NCI-H1417 treated with DMSO at 0.1 percent for 48 hours (cell line): ENCODE measurements around the gene OSBPL2.

Source experiments
- DNase-seq: peaks from one replicate; lab custom pipeline; 2025; lab: John Stamatoyannopoulos, UW

Gene OSBPL2

DNA sequence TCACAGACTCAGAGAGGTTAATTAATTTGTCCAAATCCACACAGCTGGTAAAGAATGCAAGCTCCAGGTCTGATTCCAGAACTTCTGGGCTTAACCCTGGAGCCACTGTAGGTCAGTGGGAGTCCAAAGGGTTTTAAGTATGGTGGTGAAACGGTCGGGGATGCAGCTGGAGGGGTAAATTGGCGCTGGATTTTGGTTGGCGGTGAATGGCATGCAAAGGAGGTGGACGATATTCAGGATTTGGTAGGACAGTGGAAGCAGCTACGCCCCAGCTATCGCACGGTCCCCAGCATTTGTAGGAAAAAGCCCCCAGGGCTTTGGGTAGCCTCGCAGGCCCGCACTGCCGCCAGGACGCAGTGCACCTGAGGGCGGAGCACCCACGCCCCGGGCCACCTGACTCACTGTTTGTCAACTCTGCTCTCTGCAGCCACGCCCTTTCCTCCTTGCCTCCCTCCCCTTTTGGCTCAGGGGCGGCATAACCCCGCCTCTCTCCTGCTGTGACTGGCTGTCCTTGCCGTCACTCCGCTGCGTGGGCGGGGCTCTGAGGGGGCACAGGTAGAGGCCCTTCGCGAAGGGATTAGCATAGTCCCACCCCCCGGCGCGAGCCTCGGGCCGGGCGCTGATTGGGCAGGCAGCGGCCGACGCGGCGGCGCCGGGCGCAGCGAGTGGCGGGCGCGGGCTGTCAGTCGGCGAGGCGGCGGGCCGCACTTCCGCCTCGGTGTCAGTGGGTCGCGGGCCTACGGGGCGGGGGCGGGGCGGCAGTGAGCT is at the start of gene OSBPL2:
Gene OSBPL2, plus strand, starts transcription at position 721 of the 768 bp plus-strand sequence. CDS start 17,664 bp downstream, outside the sequence.
- DNase-seq, result peak; percentile 96

DNA sequence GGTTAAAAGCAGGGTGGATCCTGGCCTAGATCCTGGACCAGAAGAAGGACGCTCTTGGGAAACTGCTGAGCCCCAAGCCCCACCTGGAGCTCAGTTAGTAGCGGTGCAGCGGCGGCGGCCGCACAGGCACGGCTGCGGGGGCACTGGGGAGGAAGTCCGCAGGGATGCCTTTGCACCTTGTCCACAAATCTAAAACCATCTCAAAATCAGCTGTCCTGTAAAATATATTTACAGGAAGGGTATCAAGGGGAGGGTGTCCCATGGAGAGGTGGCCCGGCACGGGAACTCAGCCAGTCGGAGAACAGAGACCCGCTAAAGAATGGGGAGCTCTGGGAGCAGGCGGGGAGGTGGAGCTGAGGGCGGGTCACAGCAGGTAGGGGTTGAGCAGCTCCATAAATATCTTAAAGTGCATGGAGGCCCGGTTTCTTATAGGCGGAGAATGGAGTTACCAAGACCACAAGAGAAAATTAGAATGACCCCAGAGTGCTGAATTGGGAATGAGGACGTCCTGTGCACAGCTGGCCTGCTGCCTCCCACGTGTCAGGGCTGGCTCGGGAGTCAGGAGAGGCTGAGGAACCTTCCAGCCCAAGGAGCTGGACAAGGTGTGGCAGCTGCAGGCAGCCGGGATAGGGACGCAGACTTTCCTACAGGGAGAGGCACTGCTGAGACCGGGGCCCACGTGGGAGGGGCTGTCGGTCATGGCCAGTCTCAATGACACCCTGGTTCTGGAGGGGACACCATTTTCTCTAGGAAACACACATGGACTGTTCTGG is 47.5 kb upstream of the OSBPL2 start:
- DNase-seq, result no peak

DNA sequence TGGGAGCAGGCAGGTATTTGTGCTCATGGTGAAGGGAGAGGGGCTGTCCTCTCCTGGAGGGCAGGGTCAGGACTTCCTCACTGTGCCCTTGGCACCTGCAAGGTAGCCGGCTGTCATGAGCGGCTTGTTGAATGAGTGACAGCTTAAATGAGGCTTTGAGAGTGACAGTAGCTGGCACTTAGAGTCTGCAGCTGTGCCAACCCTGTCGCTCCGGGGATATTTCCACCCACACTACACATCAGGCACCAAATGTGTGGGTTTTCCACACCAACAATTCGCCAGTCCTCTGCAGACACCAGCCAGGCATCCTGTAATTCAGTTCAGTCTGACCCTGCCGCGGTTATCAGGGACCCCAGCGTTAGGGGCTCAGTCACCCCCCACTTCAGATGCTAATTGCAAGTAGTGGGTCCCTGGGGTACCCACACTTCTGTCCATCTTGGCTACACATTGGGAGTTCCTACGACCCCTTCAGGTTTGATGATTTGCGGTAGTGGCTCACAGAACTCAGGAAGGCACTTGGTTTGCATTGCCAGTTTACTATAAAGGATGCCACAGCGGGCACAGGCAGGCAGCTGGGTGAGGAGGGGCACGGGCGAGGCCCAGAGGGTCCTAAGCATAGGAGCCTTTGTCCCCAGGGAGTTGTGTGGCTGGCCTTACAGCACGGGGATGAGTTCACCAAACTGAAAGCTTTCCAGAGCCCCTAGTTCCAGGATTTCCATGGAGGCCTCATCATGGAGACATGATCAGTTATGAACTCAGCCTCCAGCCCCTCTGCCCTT is 46.4 kb upstream of the OSBPL2 start:
- no peak for DNase-seq

DNA sequence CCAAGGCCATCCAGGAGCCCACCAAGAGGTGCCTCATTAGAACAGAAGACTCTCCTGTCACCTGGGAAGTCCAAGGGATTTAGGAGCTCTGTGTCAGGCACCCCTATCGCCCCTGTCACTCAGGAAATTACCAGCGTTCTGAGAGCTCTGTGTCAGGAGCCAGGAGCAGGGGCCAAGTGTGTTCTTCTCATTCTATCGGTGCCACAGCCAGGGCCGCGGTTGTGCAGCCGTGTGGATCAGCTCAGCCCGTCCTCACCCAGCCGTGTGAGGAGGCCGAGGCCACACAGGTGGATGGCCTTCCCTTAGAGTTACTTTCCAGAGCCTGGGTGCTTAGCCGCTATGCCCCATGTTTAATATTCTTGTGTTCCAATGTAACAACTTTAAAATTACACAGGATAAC is 45.7 kb upstream of the OSBPL2 start:
- no peak for DNase-seq

DNA sequence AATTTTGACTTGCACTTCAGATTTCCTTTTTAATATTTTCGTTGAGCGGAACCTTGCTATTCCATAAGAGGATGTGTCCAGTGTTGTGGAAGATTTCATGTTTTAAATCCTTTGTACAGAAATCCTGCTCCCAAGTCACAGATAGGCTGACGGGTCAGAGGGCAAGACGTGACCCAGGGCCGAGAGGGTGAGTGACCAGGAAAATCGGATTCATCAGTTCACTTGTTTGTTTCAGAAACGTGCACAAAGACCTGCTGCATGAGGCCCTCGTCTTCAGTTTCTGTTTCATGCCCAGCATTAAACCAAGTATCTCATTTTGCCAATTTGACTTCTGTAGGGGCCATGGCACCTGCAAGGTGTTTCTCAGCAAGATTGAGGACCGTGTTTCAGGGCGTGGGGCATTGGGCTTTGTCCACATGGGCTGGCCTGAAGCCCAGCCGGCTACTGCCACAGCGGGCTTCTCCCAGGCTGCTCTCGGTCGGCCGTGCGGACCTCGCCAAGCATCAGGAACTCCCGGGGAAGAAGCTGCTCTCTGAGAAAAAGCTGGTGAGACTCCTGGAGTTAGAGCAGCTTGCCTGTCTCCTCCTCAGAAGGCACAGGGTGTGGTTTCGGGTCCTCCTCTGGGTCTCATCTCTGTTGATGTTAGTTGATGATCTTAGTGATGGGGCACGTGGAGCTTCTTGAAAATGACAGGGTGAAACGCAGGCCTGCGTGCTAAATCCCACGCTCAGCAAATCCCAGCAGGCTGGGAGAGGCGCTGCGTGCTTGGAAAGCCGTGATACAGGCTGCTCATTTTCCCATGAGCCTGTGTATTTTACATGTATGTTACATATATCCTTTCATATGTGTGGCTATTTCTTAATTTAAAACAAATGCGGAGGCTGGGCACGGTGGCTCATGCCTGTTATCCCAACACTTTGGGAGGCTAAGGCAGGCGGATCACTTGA is 45.0 kb upstream of the OSBPL2 start:
- no peak for DNase-seq

DNA sequence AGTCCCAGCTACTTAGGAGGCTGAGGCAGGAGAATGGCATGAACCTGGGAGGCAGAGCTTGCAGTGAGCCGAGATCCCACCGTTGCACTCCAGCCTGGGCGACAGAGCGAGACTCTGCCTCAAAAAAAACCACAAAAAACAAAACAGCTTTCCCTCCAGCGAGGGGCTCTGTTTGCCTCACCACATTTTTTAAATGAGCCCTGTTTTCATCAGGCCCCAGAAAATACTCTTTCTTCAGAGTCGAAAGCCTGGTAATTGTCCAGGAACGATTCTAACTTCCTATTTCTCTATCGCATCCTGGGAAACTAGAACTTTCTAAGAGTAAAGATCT is 43.3 kb upstream of the OSBPL2 start:
- no peak for DNase-seq

DNA sequence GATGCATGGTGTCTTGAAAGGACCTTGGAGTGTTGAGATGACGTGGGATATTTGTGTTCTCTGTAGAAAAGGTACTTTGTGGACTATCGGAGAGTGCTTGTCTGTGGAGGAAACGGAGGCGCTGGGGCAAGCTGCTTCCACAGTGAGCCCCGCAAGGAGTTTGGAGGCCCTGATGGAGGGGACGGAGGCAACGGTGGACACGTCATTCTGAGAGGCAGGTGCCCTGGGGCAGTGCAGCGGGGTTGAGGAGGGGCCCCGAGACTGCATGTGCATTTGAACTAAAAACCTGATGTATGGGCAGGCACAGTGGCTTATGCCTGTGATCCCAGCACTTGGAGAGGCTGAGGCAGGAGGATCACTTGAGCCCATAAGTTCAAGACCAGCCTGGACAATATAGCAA is 42.6 kb upstream of the OSBPL2 start:
- no peak for DNase-seq

DNA sequence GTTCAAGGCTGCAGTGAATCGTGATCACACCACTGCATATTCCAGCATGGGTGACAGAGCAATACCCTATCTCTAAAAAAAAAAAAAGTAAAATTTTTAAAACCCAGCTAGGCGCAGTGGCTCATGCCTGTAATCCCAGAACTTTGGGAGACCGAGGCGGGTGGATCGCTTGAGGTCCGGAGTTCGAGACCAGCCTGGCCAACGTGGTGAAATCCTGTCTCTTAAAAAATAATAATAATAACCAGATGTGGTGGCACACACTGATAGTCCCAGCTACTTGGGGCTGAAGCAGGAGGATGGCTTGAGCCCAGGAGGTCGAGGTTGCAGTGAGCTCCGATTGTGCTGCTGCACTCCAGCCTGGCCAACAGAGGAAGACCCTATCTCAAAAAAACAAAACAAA is 42.0 kb upstream of the OSBPL2 start:
- no peak for DNase-seq

DNA sequence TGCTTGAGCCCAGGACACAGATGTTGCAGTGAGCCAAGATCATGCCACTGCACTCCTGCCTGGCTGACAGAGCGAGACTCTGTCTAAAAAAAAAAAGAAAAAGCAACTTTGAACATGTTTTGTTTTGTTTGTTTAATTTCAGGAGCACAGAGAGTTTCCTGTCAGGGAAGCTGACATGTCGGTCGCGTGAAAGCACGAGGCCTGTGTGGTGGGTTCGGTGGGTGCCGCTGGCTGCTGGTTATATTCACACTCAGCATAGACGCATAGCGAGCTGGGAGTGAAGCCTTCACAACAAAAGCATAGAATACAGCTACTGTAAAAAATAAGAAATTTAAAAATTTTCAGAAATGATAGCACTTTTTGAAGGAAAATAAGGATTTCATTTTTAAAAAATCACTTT is 41.0 kb upstream of the OSBPL2 start:
- no peak for DNase-seq

DNA sequence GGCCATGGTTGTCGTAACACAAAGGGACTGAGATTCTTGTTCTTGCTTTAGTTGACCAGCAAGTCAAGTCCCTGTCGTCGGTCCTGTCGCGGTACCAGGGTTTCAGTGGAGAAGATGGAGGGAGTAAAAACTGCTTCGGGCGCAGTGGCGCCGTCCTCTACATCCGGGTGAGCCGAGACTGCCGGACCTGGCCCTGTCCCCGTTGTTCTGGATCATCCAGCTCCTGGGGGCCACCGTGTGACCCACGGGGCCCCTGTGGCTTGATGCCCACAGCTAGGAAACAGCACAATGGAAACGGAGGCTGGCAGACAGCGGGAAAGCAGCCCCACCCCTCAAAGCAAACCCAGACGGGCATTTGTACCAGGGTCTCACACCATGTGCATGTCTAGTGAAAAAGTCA is 40.5 kb upstream of the OSBPL2 start:
- DNase-seq, result no peak

DNA sequence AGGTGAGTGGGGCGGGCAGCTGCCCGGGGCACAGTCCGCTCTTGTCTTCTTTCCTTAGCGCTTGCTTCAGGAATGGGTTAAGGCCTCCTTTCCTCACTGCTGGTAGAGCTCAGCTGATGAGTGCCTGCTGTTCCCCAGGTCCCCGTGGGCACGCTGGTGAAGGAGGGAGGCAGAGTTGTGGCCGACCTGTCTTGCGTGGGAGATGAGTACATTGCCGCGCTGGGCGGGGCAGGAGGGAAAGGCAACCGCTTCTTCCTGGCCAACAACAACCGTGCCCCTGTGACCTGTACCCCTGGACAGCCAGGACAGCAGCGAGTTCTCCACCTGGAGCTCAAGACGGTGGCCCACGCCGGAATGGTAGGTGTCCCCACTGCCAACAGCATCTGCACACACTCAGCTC is 39.8 kb upstream of the OSBPL2 start:
- no peak for DNase-seq

DNA sequence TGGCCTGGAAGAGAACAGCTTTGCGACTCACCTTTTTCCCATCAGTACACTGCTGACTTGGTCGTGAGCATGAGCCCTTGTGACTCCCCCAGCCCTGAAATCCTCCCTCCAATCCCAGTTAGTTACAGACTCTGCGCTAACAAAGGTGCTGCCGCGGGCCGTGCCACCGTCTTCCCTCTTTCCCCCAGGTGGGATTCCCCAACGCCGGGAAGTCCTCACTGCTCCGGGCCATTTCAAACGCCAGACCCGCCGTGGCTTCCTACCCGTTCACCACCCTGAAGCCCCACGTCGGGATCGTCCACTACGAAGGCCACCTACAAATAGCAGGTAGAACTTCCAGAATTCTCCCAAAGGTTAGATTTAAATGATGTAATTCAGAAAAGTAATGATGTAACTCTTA is 39.4 kb upstream of the OSBPL2 start:
- no peak for DNase-seq

DNA sequence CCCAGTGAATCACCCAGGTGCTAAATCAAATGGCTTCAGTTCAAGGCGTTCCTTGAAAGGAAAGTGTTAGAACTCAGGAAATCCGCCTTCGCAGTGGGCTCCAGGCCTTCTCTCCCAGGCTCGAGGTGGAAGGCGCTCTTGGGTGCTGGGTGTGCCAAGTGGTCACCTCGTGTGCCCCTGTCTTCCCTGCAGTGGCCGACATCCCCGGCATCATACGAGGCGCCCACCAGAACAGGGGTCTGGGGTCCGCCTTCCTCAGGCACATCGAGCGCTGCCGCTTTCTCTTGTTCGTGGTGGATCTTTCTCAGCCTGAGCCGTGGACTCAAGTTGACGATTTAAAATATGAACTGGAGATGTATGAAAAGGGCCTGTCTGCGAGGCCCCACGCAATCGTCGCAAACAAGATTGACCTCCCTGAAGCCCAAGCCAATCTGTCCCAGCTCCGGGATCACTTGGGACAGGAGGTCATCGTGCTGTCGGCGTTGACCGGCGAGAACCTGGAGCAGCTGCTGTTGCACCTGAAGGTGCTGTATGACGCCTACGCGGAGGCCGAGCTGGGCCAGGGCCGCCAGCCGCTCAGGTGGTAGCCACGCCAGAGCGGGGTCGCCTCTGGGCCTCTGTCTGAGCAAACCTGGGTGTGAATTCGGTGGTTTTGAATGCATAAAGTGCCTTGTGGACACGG is 37.7 kb upstream of the OSBPL2 start:
- no peak for DNase-seq

DNA sequence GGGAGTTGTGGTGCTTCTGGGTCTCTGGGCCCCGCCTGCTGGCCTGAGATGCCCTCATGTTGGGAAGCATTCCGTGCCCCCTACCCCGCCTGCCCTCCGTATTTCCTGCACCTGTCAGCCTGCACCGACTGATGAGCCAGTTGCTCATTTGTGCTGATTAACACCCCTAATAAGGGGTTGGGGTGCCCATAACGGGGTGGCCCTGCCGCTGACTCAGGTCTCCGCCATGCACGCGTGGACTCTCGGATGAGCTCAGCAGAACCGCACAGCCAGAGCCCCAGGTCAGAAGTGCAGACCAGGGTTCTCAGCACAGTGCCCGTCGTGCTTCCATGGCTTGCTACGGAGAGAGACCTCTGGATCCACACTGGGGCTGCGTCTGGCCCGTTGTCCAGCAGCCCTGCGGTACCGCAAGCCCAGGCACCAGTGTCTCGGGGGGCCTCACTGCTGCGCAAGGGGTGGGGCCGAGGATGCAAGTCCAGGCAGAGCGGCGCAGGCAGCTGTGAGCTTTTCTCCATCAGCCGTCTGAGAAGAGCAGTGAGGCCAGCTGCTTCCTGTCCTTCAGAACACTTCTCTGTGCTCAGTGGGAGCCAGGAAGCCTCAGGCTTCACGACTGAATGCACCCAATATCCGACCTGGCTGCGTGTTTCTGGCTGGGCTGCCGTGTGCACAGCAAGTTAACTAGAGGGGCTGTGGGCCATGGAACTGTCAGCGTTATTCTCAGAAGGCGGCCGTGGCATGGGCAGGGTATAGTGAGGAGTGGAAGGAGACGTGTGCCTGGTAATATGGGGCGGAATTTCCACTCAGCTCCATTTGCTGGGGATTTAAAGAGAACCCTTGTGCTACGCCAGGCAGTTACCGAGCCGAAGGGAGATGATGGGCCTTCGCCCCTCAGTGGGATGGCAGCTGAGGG is 36.9 kb upstream of the OSBPL2 start:
- no peak for DNase-seq

DNA sequence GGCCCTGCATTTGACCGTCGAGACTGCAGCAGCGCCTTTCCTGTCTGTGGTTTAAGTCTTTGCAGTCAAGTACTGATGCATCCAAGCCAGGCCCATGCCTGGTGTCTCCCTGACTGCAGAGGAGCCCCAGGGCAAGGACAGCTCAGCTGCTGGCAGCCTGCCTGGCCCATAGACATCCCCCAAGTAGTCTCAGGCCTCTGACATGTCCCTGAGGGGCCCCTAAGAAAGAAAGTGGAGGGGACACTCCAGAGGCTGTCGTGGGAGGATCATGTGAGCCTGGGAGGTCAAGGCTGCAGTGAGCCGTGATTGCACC is 36.3 kb upstream of the OSBPL2 start:
- no peak for DNase-seq

DNA sequence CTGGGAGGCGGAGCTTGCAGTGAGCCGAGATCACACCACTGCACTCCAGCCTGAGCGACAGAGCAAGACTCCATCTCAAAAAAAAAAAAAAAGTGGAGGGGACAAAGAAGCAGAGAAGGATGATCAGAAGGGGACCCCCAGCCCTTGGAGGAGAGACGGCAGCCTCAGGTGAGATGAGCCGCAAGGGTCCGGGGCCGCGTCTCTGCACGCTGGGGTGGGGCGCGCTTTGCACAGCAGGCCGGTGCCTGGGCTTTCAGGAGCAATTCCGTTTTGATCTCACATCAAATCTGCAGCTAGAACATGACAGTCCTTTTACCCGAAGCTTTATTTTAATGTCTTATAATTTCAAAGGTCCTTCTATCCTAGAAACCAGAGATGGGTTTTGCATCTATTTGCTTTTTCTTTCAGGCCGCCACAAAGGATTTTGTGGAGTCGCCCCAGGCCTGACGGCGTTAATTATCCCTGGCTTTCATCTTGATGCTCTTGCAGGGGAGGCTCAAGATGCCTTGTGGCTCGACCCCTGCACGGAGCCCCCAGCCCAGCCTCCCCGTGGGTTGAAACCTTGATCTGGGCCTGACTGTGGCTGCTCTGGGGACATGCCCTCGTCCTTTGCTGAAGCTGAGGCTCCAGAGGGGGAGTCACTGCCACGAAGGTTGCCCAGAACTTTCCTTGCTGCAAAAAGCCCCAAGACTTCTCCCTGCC is 35.5 kb upstream of the OSBPL2 start:
- no peak for DNase-seq

DNA sequence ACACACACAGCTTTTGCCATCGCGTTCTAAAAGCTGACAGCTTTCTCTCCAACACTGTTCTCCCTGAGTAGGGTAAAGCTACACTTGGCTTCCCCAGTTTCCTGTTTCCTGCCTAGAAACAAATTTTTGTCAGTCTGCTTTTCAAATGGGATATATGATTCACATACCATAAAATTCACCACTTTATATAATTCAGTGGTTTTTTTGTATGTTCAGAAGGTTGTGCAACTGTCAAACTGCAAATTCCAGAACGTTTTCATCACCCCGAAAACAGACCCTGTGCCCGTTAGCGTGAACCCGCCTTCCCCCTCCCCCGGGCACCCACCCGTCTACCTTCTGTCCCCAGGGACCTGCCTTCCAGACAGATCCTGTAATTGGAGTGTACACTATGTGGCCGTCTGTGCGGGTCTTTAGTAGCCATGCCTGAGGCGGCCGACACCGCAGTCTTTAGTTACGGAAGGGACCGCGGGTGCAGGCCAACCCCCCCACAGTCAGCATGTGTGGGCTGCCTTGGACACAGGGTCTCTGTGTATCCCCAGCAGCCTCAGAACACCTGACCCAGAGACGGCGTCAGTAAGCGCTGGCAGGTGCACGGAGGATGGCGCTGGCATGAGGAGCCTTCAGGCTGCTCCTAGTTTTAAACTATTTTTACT is 34.8 kb upstream of the OSBPL2 start:
- no peak for DNase-seq

DNA sequence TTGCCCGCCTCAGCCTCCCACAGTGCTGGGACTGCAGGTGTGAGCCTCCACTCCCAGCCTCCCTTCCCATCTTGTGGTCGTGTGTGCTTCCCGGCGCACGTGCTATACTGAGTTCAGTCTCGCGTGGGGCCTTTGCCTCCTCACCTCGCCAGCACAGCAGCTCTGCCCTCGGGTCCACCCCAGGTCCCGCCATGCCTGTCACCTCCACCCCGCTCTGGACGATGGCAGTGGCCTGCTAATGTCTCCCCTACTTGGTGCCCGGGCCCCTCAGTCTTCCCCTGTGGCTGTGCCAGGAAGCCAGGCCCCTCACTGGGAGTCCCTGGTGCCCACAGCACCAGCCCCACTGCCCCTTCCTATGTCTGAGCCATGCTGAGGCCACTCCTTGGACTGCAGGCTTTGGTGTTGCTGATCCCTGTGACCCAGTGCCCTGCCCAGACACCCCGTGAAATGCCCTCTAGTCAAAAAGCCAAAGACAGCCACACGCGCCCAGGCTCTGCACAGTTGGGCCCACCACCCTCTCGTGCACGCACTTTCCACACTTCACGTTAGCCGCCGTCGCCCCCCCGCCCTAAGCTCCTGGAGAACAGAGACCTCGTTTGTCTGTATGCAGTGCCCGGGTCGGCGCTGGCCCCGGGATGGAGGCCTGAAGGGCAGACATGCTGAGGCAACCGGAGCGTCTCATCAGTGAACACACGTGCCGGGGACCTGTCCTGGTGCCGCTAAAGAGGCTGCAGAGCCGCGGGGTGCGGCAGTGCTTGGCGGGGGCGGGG is 32.5 kb upstream of the OSBPL2 start:
- no peak for DNase-seq
